ENCODE results near the gene CPSF7.
A peak's percentile ranks its signal among the peaks of the same experiment; 100 is the strongest.
"Not testable (repeated sequence)": the region's sequence is repeated elsewhere in the genome, so short reads cannot be mapped to it uniquely, and the experiment has no call there.

CPSF7 gene

DNA sequence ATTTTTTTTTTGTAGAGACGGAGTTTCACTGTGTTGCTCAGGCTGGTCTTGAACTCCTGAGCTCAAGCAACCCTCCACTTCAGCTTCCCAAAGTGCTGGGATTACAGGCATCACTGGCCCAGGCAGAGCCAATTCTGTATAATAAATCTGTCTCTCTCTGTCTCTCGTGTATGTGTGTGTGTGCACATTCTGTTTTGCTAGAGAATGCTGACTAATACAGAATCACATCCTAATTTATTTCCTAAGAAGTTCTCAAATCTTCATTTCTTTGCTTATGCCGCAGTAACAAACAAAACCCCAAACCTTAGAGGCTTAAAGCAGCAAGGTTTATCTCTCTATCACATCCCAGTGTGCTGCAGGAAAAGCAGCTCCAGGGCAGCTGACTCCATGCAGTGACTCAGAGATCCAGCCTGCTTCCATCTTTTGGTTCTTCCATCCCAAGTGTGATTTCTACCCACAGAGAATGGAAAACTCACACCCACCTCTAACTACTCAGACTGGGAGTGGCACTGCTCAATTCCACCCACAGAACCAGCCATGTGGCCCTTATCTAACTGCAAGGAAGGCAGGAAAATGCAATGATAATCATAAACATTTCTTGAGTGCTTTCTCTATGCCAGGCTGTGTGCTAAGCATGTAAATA is 43.7 kb upstream of the CPSF7 start:
- TF ChIP-seq, protein P1, sequence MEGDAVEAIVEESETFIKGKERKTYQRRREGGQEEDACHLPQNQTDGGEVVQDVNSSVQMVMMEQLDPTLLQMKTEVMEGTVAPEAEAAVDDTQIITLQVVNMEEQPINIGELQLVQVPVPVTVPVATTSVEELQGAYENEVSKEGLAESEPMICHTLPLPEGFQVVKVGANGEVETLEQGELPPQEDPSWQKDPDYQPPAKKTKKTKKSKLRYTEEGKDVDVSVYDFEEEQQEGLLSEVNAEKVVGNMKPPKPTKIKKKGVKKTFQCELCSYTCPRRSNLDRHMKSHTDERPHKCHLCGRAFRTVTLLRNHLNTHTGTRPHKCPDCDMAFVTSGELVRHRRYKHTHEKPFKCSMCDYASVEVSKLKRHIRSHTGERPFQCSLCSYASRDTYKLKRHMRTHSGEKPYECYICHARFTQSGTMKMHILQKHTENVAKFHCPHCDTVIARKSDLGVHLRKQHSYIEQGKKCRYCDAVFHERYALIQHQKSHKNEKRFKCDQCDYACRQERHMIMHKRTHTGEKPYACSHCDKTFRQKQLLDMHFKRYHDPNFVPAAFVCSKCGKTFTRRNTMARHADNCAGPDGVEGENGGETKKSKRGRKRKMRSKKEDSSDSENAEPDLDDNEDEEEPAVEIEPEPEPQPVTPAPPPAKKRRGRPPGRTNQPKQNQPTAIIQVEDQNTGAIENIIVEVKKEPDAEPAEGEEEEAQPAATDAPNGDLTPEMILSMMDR (IDR thresholded peaks at IDR 0.05) = no peak
- no peak for DNase-seq (ENCODE audit: low spot score)
- H3K27ac ChIP-seq = peak overlapping the region; percentile 71 to 83
- H3K4me3 ChIP-seq = no peak overlapping the region

DNA sequence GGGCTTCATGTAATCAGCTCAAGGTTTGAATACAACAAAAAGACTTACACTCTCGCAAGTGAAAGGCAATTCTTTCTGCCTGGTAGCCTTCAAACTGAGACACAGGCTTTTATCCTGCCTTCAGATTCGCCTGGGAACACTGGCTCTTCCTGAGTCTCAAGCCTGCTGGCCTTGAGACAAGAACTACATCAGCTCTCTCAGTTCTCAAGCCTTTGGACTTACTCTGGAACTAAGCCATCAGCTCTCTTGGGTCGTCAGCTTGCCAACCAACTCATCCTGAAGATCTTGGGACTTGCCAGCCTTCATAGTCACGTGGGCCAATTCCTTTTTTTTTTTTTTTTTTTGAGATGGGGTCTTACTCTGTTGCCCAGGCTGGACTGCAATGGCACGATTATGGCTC is 43.1 kb upstream of the CPSF7 start:
- Histone ChIP-seq H3K4me3 (no peak overlapping the region), H3K27ac (peak overlapping the region; percentile 81 to 83)
- no peak for DNase-seq (ENCODE audit: low spot score)
- TF ChIP-seq, protein P1 (IDR thresholded peaks at IDR 0.05) = no peak

DNA sequence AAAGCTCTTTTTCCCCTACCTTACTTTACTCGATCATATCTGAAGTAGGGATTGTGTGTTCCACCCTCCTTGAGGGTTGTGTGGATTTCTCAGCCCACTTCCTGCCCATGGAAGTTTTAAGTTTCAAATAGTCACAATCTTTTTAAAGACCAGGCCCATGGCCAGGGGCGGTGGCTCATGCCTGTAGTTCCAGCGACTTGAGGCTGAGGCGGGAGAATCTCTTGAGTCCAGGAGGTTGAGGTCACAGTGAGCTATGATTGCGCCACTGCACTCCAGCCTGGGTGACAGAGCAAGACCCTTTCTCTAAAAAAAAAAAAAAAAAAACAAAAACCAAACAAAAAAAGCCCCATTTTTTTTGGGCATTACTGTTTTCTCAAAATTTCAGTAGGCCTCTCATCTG is 42.5 kb upstream of the CPSF7 start:
- Histone ChIP-seq H3K4me3 (no peak overlapping the region), H3K27ac (peak overlapping the region; percentile 83)
- peak; percentile 88 for DNase-seq (ENCODE audit: low spot score)

DNA sequence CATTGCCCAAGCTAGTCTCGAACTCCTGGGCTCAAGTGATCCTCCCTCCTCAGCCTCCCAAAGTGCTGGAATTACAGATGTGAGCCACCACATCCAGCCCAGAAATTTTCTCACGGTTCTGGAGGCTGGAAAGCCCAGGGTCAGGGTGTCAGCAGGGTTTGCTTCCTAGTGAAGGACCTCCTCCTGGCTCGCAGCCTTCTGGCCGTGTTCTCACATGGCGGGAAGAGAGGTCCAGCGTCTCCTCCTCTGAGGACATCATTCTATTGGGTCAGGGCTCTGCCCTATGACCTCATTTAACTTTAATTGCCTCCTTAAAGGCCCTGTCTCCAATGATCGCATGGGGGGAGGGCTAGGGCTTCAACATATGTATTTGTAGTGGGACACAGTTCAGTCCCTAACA is 38.2 kb upstream of the CPSF7 start:
- no peak overlapping the region for H3K4me3 ChIP-seq
- no peak overlapping the region for H3K27ac ChIP-seq
- TF ChIP-seq, protein P1 (IDR thresholded peaks at IDR 0.05) = no peak
- no peak for DNase-seq (ENCODE audit: low spot score)

More for the DNA sequence above, 42.5 kb upstream of the CPSF7 start:
- TF ChIP-seq, protein P1 (IDR thresholded peaks at IDR 0.05) = no peak

DNA sequence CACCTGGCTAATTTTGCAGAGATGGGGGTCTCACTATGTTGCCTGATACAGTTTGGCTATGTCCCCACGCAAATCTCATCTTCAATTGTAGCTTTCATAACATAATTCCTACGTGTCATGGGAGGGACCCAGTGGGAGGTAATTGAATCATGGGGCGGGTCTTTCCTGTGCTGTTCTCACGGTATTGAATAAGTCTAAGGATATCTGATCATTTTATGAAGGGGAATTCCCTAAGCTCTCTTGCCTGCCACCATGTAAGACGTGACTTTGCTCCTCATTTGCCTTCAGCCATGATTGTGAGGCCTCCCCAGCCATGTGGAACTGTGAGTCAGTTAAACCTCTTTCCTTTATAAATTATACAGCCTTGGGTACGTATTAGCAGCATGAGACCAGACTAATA is 37.8 kb upstream of the CPSF7 start:
- not testable (repeated sequence) for H3K27ac ChIP-seq; DNase-seq (ENCODE audit: low spot score); H3K4me3 ChIP-seq

DNA sequence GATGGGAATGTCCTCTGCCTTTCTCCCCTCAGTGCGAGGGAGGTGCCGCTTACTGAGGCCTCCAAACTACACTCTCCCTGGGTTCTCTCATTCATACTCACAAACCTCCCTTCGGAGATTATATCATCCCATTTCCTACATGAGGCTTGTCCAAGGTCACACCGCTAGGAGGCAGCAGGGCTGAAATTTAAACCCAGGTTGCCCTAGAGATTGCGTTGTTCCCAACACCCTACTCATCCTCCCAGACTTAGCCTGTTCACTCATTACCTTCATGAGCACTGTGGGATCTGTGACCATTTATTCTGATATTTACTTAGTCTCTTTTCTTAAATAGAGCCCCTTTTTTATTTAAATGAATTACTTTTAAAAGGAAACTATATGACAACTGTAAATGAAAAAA is 31.2 kb upstream of the CPSF7 start:
- Histone ChIP-seq H3K27ac (no peak overlapping the region), H3K4me3 (no peak overlapping the region)
- no peak for DNase-seq (ENCODE audit: low spot score)
- TF ChIP-seq, protein P1 (IDR thresholded peaks at IDR 0.05) = no peak

DNA sequence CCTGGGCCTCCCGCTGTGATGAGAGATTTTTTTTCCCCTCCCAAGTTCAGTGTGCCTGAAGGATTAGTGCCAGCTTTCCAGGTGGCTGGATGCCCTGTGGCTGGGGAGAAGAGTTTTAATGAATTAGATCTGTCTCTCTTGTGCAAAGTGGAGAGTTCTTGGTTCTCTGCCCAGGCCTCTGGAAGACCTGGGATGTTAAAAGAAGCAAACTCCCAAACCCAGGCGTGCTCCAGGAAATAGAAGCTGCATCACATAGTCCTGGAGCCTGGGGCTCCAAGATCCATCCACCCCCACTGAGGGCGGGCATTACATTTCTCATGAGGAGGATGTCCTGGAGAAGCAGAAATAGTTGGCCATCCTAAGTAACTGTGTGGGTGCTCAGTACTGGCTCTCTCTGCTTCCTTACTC is 30.7 kb upstream of the CPSF7 start:
- no peak for DNase-seq (ENCODE audit: low spot score)
- no peak overlapping the region for H3K27ac ChIP-seq

More for the DNA sequence above, 30.7 kb upstream of the CPSF7 start:
- TF ChIP-seq, protein P1 (IDR thresholded peaks at IDR 0.05) = no peak
- no peak overlapping the region for H3K4me3 ChIP-seq

Data from coronary artery (tissue), 2 donors.